Middle frontal gyrus (tissue), 1 donor: ENCODE results near the gene OR4N2.
A peak's percentile ranks its signal among the peaks of the same experiment; 100 is the strongest.
"Not testable (repeated sequence)": the region's sequence is repeated elsewhere in the genome, so short reads cannot be mapped to it uniquely, and the experiment has no call there.

ENCODE experiments used
- DNase-seq: peaks from one replicate; pipeline ENCODE4 v3.0.0-alpha.2; 2015; ENCODE audit warnings: low spot score; ENCODE audit errors: extremely low spot score

Gene OR4N2, protein sequence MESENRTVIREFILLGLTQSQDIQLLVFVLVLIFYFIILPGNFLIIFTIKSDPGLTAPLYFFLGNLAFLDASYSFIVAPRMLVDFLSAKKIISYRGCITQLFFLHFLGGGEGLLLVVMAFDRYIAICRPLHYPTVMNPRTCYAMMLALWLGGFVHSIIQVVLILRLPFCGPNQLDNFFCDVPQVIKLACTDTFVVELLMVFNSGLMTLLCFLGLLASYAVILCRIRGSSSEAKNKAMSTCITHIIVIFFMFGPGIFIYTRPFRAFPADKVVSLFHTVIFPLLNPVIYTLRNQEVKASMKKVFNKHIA

DNA sequence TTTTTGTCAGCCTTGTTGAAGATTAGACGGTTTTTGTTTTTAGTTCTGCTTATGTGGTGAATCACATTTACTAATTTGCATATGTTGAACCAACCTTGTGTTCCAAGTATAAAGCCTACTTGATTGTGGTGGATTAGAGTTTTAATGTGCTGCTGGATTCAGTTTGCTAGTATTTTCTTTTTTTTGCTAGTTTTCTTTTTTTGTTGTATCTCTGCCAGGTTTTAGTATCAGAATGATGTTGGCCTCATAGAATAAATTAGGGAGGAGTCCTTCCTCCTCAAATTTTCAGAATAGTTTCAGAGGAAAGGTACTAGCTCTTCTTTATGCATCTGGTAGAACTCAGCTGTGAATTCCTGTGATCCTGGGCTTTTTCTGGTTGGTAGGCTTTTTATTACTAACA is at the start of gene OR4N2:
TSS of gene OR4N2 (plus strand) at position 301 of the 400 bp plus-strand sequence. CDS start 23,679 bp downstream, outside the sequence.
- DNase-seq: not testable (repeated sequence)

DNA sequence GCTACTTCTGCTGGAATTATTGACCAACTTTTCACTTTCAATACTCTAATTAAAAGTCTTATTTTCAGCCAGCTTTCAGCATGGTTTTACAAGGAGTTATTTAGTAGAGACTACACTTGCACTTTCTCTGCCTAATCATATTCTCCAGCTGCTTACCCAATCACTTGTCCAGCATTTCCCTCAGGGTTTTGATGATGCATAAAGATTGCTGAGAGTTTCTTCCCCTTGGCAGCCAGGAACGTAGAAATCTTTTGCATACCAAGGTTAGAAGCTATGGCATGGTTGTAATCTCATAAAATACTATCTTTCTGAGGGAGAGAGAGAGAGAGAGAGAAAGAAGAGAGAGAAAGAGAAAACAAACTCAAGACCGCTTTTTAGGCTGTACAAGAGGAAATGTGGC is 49.4 kb upstream of the OR4N2 start:
- DNase-seq: no peak

DNA sequence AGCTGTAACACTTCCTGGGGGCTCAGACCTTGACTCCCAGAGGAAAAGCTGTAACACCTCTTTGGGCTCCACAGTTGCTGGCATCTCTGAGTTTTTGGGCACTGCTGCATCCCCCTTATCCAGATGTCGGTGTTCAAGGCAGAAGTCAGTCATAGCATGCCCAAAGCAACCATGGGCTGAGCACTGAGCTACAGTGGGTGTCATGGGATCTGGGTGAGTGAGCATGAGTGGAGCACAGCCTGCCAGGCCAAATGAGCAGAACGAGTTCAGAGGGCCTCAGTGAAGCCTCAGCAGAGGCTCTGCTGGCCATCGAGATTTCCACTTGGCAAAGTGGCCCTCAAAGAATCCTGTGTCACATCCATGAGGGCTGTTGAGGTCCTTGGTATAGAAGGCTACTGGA is 32.1 kb upstream of the OR4N2 start:
- DNase-seq: not testable (repeated sequence)

DNA sequence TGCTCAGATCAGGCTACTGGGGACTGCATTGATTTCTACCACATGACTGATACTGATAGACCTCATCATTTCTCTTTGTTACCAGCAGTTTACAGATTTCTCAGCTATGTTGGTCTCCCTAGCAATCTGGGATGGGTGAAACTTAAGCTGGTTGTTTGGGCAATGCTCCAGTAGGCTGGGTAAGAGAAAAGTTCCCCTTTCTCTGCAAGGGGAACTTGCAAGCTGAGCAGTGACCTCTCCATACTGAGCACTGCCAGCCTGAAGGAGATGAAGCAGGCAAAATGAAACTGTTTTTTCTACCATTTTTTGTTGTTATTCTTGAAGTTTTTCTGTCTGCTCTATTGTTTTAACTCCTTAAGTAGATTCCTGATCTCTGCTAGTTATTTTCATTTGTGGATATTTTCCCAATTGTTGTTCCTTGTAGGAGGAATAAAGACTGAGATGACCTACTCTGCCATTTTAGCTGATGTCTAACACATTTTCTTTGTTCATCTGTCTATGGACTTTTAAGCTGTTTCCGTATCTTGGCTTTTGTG is 31.6 kb upstream of the OR4N2 start:
- DNase-seq: no peak

DNA sequence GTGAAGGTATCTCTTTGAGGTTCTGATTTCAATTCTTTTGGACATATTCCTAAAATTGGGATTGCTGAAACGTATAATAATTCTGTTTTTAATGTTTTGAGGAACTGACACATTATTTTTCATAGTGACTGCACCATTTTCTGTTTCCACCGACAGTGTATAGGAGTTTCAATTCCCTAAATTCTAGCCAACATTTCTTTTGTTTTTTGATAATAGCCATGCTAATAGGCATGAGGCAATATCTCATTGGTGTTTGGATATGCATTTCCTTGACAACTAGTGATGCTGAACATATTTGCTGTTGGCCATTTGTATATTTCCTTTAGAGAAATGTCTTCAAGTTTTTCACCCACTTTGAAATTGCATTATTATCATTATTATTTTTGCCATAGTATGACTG is 31.1 kb upstream of the OR4N2 start:
- not testable (repeated sequence) for DNase-seq

DNA sequence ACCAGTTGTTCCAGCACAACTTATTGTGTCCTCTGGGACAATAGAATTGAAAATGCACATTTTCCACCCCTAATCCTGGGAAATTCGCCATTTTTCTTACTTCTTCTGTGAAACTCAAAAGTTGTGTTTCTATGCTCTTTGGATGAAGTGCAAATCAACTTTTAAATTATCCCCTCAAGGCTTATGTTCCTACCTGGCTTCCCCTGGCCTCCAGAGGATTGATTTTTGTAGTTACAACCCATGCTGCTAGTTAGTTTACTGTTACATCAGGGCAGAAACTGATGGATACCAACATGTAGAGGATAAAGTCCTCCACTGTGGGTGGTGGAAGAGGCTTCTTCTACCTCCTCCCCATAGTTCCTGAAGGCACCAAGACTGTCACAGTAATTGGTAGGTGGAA is 30.4 kb upstream of the OR4N2 start, which contains the start of gene OR4M1:
TSS of gene OR4M1 (plus strand) at position 301 of the 400 bp plus-strand sequence. CDS start 6,819 bp downstream, outside the sequence.
- not testable (repeated sequence) for DNase-seq

DNA sequence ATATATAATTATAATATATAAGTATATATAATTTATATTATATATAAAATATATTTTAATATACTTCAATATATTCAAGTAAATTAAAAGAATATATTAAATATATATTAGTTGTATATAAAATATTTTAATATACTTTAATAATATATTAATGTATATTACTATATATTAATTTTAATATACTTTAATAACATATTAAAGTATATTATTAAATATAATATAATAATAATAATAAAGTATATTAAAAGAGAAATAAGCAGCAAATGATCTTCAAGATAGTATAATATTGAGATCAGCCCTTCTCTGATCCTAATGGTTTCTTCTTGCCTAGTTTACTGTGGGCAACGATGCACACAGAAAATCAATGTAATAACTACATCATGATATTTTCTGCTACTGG is 28.0 kb upstream of the OR4N2 start:
- no peak for DNase-seq

DNA sequence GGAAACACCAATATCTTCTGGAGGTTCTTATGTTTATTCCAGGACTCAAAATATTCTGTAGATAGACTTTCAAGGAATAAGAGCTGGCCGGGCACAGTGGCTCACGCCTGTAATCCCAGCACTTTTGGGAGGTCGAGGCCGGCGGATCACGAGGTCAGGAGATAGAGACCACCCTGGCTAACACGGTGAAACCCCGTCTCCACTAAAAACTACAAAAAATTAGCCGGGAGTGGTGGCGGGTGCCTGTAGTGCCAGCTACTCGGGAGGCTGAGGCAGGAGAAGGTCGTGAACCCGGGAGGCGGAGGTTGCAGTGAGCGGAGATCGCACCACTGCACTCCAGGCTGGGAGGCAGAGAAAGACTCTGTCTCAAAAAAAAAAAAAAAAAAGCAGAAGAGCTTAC is 17.7 kb upstream of the OR4N2 start:
- DNase-seq: not testable (repeated sequence)

DNA sequence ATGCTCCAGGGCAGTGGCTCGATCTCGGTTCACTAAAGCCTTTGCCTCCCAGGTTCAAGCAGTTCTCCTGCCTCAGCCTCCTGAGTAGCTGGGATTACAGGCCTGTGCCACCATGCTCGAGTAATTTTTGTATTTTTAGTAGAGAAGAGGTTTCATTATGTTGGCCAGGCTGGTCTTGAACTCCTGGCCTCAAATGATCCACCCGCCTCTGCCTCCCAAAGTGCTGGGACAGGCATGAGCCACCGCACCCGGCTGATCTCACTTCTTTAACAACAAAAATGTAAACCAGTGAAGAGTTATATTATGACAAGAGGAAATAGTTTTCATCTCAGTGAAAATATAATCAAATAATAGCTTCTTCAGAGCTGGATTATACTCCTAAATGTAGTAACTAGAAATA is 16.3 kb upstream of the OR4N2 start:
- not testable (repeated sequence) for DNase-seq

DNA sequence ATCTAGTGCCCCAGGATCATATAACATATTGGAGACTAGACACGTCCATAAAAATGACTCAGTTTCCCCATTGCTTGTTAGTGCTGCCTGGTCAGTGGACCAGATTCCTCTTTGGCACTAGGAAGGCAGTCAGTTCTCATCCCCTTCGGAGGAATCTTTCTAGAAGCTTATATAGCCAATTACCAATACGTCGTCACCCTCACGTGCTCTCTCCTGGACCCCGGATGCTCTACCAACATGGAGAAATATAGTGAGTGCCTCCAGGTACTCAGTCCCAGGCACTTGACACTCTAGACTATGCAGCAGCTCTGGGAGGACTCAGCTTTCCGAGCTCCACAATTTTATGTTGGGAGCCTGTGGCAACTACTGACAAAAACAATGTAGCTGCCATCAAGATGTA is 15.4 kb upstream of the OR4N2 start:
- DNase-seq: not testable (repeated sequence)

DNA sequence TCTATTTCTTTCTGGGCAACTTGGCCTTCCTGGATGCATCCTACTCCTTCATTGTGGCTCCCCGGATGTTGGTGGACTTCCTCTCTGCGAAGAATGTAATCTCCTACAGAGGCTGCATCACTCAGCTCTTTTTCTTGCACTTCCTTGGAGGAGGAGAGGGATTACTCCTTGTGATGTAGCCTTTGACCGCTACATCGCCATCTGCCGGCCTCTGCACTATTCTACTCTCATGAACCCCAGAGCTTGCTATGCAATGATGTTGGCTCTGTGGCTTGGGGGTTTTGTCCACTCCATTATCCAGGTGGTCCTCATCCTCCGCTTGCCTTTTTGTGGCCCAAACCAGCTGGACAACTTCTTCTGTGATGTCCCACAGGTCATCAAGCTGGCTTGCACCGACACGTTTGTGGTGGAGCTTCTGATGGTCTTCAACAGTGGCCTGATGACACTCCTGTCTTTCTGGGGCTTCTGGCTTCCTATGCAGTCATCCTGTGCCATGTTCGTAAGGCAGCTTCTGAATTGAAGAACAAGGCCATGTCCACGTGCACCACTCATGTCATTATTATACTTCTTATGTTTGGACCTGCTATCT is 7.0 kb upstream of the OR4N2 start:
- not testable (repeated sequence) for DNase-seq

DNA sequence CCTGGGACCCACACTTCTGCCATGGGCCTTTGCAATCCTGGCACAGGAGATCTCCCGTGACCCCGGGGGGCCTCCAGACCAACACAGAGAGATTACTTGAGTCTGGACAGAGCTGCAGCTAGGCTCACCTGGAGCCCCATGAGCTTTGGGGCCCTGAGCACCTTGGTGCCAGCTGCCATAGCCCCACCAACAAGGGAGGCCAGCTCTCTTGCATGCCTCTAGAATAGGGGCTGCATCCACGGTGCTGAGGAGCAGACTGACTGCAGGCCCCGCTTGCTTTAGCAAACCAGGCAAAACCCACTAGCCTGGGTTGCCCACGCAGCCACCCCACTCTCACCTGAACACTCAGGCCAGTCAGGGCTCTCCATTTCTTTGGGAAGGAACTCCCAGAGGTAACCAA is 3.7 kb upstream of the OR4N2 start:
- DNase-seq: no peak

DNA sequence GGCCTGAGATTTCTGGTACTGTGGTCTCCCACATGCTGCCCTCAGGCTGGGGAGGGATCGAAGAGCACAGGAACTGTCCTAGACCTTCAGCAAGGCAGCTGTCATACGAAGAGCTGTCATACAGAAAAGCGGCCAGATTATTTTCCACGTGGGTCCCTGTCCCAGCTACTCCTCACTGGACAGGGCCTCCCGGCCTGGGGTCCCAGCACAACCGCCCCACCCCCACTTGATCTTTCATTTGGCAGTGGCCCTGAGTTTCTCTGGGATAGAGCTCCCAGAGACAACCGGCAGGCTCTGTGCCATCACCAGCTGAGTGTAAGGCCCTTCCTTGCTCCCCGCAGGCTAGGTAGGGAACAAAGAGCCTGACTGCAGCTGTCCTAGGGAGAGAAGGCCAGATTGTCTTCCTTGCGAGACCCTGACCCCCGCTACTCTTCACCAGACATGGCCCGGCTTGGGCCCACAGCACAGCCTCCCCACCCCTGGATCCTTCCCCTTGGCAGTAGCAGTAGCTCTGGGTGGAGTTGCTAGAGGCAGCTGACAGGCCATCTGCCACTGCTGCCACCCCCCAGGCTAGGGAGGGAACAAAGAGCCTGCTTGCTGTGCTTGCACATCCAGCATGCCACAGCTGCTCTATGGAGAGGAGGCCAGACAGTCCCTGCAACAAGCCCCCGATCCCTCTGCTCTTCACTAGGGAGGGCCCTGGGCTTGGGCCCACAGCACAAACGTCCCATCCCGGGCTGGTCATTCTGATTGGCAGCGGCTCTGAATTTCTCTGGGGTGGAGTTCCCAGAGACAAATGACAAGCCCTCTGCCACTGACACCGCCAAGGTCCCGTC is 3.1 kb upstream of the OR4N2 start:
- peak; percentile 45 for DNase-seq

DNA sequence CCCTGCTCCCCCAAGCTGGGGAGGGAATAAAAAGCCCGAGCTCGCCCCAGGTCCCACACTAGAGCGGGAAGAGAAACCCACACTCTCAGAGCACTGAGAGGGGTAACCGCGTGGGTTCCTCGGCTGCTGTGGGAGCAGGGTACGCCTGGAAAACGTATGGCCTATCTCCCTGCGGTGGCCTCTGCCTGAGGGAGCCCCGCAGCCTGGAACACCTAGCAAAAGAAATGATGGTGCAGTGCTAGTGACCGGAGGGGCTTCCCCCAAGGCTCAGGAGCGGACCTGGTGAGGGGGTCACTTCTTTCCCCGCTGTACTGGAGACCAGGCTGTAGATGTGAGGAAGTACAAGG is 2.5 kb upstream of the OR4N2 start:
- no peak for DNase-seq

DNA sequence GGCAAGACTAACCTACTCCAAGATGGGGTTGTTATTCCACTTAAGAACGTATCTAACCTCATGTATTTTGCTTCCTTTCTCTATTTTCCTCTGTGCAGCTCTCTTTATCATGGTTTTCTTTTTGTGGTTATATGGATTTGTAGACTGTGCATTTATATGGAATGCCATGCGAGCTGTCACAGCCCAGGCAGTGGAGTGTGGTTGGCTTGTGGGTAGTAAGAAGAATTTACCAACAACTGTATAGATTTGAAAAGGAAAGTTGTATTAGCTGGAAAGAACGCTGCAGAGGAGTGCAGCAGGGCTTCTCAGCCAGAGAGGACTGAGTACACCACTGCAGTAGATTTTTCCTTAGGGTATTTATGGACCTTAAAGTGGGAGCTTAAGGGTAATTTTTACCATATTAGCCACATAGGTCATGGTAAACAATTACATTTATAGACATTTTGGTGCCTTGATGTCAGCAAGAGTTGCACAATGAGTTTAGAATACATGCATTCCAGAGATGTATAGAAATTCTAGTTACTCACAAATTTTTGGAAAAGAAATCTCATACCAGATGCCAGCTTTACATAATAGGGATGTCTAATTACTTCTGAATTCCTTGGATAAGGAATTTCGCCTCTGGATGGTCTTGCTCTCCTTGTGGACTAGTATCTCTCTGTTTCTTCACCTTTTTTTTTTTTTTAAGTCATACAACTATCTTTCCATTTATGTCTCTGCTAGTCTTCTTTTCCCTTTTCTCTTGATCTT is 9.8 kb downstream of the OR4N2 start:
- DNase-seq: not testable (repeated sequence)

DNA sequence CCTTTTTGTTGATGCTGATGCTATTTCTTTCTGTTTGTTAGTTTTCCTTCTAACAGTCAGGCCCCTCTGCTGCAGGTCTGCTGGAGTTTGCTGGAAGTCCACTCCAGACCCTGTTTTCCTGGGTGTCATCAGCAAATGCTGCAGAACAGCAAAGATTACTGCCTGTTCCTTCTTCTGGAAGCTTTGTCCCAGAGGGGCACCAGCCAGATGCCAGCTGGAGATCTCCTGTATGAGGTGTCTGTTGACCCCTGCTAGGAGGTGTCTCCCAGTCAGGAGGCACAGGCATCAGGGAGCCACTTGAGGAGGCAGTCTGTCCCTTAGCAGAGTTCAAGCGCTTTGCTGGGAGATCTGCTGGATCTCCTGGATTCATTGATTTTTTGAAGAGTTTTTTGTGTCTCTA is 16.3 kb downstream of the OR4N2 start:
- not testable (repeated sequence) for DNase-seq

DNA sequence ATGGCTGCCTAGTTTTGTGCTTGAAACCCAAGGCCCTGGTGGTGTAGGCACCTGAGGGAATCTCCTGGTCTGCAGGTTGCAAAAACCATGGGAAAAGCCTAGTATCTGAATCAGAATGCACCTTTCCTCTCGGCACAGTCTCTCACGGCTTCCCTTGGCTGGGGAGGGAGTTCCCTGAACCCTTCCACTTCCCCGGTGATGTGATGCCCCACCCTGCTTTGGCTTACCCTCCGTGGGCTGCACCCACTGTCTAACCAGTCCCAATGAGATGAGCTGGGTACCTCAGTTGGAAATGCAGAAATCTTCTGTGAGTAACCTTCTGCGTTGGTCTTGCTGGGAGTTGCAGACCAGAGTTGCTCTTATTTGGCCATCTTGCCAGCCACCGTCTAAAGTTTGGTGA is 17.4 kb downstream of the OR4N2 start:
- not testable (repeated sequence) for DNase-seq

DNA sequence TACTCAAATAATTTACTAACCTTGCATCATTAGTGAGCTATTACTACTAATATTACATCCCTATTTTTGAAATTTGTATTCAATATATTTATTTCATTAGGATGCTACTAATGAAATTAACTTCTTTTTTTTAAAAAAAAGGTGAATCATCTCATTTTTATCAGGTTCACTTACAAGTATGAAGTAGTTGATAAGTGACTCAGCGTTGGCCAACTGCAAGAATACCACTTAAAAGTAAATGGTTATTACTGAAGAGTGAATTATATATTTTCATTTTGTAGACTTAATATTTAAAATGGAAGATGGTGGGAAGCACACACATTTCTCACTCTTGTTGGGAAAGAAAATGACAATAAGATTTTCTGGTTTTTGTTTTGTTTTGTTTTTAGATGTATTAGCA is 19.6 kb downstream of the OR4N2 start:
- DNase-seq: no peak

DNA sequence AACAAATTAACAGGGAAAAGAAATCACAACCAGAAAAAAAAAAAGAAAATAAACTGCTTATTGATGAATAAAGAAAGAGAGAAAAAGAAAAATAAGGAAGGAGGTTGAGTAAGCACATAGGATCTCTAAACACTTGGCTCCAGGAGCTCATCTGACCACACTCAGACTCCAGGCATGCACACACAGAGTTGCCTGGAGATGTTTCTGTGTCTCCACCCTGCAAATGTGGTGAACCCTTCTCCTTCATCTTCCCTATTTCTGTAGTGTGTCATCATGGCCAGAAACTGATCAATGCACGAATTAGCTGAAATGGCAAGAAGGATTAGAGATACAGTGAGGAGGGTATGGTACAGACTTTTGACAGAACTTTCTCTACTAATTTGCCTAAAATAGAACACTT is 20.2 kb downstream of the OR4N2 start:
- DNase-seq: no peak

DNA sequence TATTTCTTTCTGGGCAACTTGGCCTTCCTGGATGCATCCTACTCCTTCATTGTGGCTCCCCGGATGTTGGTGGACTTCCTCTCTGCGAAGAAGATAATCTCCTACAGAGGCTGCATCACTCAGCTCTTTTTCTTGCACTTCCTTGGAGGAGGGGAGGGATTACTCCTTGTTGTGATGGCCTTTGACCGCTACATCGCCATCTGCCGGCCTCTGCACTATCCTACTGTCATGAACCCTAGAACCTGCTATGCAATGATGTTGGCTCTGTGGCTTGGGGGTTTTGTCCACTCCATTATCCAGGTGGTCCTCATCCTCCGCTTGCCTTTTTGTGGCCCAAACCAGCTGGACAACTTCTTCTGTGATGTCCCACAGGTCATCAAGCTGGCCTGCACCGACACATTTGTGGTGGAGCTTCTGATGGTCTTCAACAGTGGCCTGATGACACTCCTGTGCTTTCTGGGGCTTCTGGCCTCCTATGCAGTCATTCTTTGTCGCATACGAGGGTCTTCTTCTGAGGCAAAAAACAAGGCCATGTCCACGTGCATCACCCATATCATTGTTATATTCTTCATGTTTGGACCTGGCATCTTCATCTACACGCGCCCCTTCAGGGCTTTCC is 24.2 kb downstream of the OR4N2 start:
- DNase-seq: not testable (repeated sequence)

DNA sequence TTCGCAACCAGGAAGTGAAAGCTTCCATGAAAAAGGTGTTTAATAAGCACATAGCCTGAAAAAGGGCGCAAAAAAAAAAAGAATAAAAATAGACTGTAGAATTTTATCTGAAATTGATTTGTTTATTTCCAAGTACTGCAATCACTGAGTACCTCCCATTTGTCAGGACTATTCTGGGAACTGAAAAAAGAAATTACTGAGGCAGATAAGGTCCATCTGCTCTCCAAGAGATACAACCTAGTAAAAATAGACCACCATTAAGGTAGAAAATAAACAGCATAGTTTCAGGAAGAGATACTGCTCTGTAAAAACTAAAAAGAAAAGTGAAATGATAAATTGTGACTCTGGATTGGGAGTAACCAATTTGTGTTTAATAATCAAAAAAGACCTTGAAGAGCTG is 24.7 kb downstream of the OR4N2 start:
- DNase-seq: no peak
